ENCODE data around the gene PXK.

DNA sequence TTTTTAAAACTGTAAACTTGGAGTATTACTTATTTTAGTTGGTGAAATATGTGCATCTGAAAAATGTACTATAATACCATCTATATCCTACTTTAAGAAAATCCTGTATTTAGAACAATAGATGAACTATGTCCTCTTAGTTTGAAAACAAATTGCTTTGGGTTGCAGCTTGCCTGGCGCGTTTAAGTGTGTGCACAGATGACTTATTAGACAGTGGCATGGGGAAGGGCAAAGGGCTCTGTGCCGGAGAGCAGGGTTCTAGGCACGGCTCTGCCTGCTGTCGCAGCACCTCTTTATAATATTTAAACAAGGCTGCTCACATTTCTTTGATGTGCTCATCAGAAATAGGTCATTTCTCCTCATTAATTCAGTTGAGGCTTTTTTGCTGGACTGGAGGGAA lies 10.0 kb downstream of the PXK start:
- TF ChIP-seq POLR2A (IDR thresholded peaks at IDR 0.05; ENCODE audit: low read length) (no peak), GATA1 (IDR thresholded peaks at IDR 0.05; ENCODE audit: low read depth, low read length) (no peak)

Measured in erythroblast (primary cell).